ENCODE data around the gene TFB1M.

The TFB1M gene

DNA sequence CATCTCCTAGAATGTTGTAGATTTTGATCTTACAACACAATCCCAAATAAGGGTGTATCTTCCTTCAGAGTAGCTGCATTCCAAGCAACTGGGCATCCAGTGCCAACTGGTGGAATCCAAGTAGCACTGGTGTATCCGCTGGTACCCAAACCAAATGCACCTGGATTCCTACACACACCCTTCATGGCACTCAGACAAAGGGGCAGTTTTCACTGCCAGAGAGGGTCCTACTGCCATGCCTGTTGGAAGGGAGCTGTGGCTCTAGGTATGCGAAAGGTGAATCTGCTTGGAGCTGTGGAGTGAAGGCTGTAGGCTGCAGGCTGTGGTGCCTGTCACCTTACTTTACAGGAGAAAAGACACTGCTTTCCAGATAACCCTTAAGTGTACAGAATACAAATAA is 67.5 kb downstream of the TFB1M start:
- peaks cover 0 to 4% (median 0%) of the 10 kb centered on the region in 5 donors for H3K36me3 ChIP-seq (ENCODE audit: control insufficient read depth in 5 of 5, insufficient read depth in 5 of 5, low read length in 5 of 5)
- H3K9ac ChIP-seq (ENCODE audit: low read length in 5 of 5): no peak overlapping the region
- peaks cover 0 to 3% (median 0%) of the 10 kb centered on the region in 5 donors for H3K27me3 ChIP-seq (ENCODE audit: control insufficient read depth in 5 of 5, insufficient read depth in 4 of 5, low read length in 5 of 5)
- peaks cover 0 to 5% (median 0%) of the 10 kb centered on the region in 5 donors for H3K4me1 ChIP-seq (ENCODE audit: control insufficient read depth in 5 of 5, insufficient read depth in 5 of 5, low read length in 5 of 5)
- H3K9me3 ChIP-seq (ENCODE audit: control insufficient read depth in 5 of 5, low read length in 5 of 5): no peaks in the 10 kb centered on the region
- no peak overlapping the region for H3K27ac ChIP-seq (ENCODE audit: low read depth, low read length)
- H3K4me3 ChIP-seq (ENCODE audit: low read depth in 1 of 5, low read length in 5 of 5): no peak overlapping the region

DNA sequence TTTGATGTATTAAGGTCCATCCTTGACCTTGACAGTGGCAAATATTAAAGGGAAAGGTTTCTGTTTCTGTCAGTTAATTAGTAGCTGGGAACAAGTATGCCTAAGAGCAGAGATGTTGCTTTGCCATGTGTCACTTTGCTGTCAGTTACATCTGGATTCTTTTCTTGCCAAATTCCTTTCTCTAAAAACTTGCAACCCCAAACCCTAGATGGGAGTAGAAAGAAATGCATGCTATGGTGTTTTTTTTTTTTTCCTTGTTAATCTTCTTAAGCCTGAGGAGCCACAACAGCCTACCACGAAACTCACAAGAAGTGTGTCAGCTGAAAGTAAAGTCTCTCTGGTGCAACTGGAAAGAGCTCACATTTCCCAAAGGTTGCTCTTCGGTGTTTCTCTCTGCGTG is 68.5 kb downstream of the TFB1M start:
- Histone ChIP-seq H3K4me3 (ENCODE audit: low read depth in 1 of 5, low read length in 5 of 5) (no peak overlapping the region), H3K36me3 (ENCODE audit: control insufficient read depth in 5 of 5, insufficient read depth in 5 of 5, low read length in 5 of 5) (peaks cover 0 to 4% (median 0%) of the 10 kb centered on the region in 5 donors), H3K9me3 (ENCODE audit: control insufficient read depth in 5 of 5, low read length in 5 of 5) (no peaks in the 10 kb centered on the region), H3K27me3 (ENCODE audit: control insufficient read depth in 5 of 5, insufficient read depth in 4 of 5, low read length in 5 of 5) (peaks cover 0 to 3% (median 0%) of the 10 kb centered on the region in 5 donors), H3K27ac (ENCODE audit: low read depth, low read length) (no peak overlapping the region), H3K4me1 (ENCODE audit: control insufficient read depth in 5 of 5, insufficient read depth in 5 of 5, low read length in 5 of 5) (peaks cover 0 to 5% (median 0%) of the 10 kb centered on the region in 5 donors), H3K9ac (ENCODE audit: low read length in 5 of 5) (no peak overlapping the region)

DNA sequence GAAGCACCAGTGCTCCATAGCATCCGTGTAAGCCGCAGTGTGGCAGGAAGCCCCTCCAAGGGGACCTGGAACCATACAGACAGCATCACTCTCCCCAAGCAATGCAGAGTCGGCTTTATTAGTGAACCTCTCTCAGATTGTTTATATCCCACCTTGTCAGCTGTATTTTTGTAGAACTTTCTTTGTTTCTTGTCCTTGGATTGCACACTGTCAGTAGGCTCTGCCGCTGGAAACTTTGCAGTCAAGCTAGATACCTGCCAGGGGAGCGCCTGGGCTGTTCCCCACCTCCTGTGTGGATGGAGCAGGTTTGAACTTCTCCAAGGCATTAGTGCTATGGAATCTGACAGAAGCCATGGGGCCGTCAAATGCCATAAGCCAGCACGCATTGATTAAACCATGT is 69.1 kb downstream of the TFB1M start:
- no peak overlapping the region for H3K4me3 ChIP-seq (ENCODE audit: low read depth in 1 of 5, low read length in 5 of 5)
- no peak overlapping the region for H3K27ac ChIP-seq (ENCODE audit: low read depth, low read length)
- no peak overlapping the region for H3K9ac ChIP-seq (ENCODE audit: low read length in 5 of 5)
- peaks cover 0 to 3% (median 0%) of the 10 kb centered on the region in 5 donors for H3K27me3 ChIP-seq (ENCODE audit: control insufficient read depth in 5 of 5, insufficient read depth in 4 of 5, low read length in 5 of 5)
- H3K4me1 ChIP-seq (ENCODE audit: control insufficient read depth in 5 of 5, insufficient read depth in 5 of 5, low read length in 5 of 5): peaks cover 0 to 5% (median 0%) of the 10 kb centered on the region in 5 donors
- H3K36me3 ChIP-seq (ENCODE audit: control insufficient read depth in 5 of 5, insufficient read depth in 5 of 5, low read length in 5 of 5): no peaks in the 10 kb centered on the region
- no peaks in the 10 kb centered on the region for H3K9me3 ChIP-seq (ENCODE audit: control insufficient read depth in 5 of 5, low read length in 5 of 5)

DNA sequence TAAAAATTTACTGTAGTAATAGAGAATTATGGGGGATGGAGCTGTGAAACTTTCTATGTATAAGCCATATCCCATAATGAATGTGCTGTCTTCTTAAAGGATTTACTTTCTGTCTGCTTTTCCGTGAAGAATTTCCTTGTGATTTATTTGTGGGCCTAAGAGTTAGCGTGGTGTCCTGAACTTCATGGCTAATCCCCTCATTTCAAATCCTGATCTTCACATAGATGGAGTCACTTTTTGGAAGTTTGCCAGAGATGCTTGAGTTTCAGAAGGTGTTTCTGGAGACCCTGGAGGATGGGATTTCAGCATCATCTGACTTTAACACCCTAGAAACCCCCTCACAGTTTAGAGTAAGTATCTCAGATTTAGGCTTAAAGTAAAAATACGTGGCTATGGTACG is 69.8 kb downstream of the TFB1M start:
- H3K4me3 ChIP-seq (ENCODE audit: low read depth in 1 of 5, low read length in 5 of 5): no peak overlapping the region
- H3K9me3 ChIP-seq (ENCODE audit: control insufficient read depth in 5 of 5, low read length in 5 of 5): no peaks in the 10 kb centered on the region
- no peak overlapping the region for H3K27ac ChIP-seq (ENCODE audit: low read depth, low read length)
- H3K36me3 ChIP-seq (ENCODE audit: control insufficient read depth in 5 of 5, insufficient read depth in 5 of 5, low read length in 5 of 5): no peaks in the 10 kb centered on the region
- H3K4me1 ChIP-seq (ENCODE audit: control insufficient read depth in 5 of 5, insufficient read depth in 5 of 5, low read length in 5 of 5): peaks cover 0 to 5% (median 0%) of the 10 kb centered on the region in 5 donors
- peaks cover 0 to 3% (median 0%) of the 10 kb centered on the region in 5 donors for H3K27me3 ChIP-seq (ENCODE audit: control insufficient read depth in 5 of 5, insufficient read depth in 4 of 5, low read length in 5 of 5)
- H3K9ac ChIP-seq (ENCODE audit: low read length in 5 of 5): no peak overlapping the region

DNA sequence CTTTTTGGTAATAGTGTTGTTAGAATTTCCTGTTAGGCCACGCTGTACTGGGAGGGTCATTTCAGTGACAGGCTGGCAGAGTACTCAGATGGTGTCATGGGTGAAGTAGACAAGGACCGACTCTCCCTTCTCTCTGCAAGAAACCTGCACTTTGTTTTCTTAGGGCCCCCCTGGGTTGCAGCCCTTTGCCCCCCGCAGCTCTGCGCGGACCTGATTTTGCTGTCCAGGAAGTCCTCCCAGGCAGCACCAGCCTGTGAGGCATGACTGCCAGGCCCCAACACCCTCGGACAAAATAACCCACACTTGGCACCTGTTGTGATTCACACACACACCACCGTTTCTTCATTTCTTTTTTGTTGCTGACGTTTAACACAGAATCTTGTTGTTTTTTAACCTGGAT is 72.3 kb downstream of the TFB1M start:
- H3K4me3 ChIP-seq (ENCODE audit: low read depth in 1 of 5, low read length in 5 of 5): no peak overlapping the region
- peaks cover 0 to 3% (median 0%) of the 10 kb centered on the region in 5 donors for H3K27me3 ChIP-seq (ENCODE audit: control insufficient read depth in 5 of 5, insufficient read depth in 4 of 5, low read length in 5 of 5)
- no peaks in the 10 kb centered on the region for H3K36me3 ChIP-seq (ENCODE audit: control insufficient read depth in 5 of 5, insufficient read depth in 5 of 5, low read length in 5 of 5)
- H3K9ac ChIP-seq (ENCODE audit: low read length in 5 of 5): no peak overlapping the region
- no peaks in the 10 kb centered on the region for H3K4me1 ChIP-seq (ENCODE audit: control insufficient read depth in 5 of 5, insufficient read depth in 5 of 5, low read length in 5 of 5)
- peaks cover 0 to 3% (median 0%) of the 10 kb centered on the region in 5 donors for H3K9me3 ChIP-seq (ENCODE audit: control insufficient read depth in 5 of 5, low read length in 5 of 5)
- H3K27ac ChIP-seq (ENCODE audit: low read depth, low read length): no peak overlapping the region

DNA sequence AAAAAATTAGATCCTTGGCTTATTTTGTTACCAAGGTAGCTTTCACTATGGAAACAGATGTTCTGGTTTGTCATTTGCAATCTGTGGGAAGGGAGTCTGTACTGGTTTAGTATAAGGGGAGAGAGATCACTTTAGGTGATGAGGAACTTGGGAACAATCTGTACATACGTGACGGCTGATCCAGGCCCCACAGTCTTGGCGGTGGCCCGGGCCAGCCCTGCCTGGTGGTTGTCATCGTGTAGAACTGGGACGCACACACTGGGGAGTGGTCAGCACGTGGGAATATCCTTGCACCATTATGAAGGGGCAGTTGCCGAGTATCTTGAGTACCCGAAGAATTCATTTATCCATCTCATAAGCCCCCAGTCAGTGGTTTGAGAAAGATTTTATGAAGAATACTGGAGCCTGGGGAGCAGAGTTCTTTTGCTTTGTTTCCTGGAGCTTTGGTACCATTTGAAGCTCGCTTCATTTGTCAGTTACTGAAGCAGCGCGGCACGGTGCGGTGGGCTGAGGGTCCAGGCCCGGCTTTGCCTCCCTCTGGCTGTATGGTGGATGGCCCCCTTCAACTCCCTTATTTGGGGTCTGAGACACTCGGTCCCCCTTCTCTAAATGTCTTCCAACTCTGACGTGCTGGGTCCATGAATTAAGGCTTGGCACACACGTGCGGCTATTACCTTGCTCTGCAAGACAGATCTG is 73.2 kb downstream of the TFB1M start:
- Histone ChIP-seq H3K9ac (ENCODE audit: low read length in 5 of 5) (no peak overlapping the region), H3K9me3 (ENCODE audit: control insufficient read depth in 5 of 5, low read length in 5 of 5) (peaks cover 0 to 3% (median 0%) of the 10 kb centered on the region in 5 donors), H3K4me1 (ENCODE audit: control insufficient read depth in 5 of 5, insufficient read depth in 5 of 5, low read length in 5 of 5) (no peaks in the 10 kb centered on the region), H3K27me3 (ENCODE audit: control insufficient read depth in 5 of 5, insufficient read depth in 4 of 5, low read length in 5 of 5) (peaks cover 0 to 3% (median 0%) of the 10 kb centered on the region in 5 donors), H3K36me3 (ENCODE audit: control insufficient read depth in 5 of 5, insufficient read depth in 5 of 5, low read length in 5 of 5) (no peaks in the 10 kb centered on the region), H3K4me3 (ENCODE audit: low read depth in 1 of 5, low read length in 5 of 5) (no peak overlapping the region), H3K27ac (ENCODE audit: low read depth, low read length) (no peak overlapping the region)

DNA sequence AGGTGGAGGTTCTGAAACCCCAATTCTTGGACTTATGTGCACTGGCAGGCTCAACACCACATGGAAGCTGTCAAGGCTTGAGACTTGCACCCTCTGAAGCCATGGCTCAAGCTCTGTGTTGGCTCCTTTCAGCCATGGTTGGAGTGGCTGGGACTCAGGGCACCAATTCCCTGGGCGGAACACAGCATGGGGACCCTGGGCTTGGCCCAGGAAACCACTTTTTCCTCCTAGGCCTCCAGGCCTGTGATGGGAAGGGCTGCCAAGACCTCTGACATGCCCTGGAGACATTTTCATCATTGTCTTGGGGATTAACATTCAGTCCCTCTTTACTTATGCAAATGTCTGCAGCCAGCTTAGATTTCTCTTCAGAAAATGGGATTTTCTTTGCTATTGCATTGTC is 76.7 kb downstream of the TFB1M start:
- H3K36me3 ChIP-seq (ENCODE audit: control insufficient read depth in 5 of 5, insufficient read depth in 5 of 5, low read length in 5 of 5): no peaks in the 10 kb centered on the region
- peaks cover 0 to 3% (median 0%) of the 10 kb centered on the region in 5 donors for H3K9me3 ChIP-seq (ENCODE audit: control insufficient read depth in 5 of 5, low read length in 5 of 5)
- H3K4me1 ChIP-seq (ENCODE audit: control insufficient read depth in 5 of 5, insufficient read depth in 5 of 5, low read length in 5 of 5): no peaks in the 10 kb centered on the region
- H3K27ac ChIP-seq (ENCODE audit: low read depth, low read length): no peak overlapping the region
- peaks cover 0 to 3% (median 0%) of the 10 kb centered on the region in 5 donors for H3K27me3 ChIP-seq (ENCODE audit: control insufficient read depth in 5 of 5, insufficient read depth in 4 of 5, low read length in 5 of 5)
- no peak overlapping the region for H3K9ac ChIP-seq (ENCODE audit: low read length in 5 of 5)
- no peak overlapping the region for H3K4me3 ChIP-seq (ENCODE audit: low read depth in 1 of 5, low read length in 5 of 5)

DNA sequence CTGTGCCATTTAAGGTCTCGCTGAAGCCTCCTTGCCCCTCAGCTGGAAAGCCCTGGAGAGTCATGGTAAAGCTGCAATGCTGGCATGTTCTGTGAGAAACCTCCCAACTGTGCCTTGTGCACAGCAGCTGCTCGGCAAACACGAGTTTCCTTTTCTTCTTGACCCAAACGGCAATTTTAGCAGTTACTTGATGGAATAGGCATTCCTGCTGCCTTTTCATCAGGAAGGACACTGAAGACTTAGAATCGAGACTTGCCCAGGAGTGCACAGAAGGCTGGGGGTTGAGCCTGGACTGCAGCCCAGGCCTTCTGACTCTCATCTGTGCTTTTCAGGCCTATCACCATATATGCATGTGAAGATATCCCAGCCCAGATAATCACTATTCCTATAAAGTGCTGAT is 79.2 kb downstream of the TFB1M start:
- no peak overlapping the region for H3K27ac ChIP-seq (ENCODE audit: low read depth, low read length)

DNA sequence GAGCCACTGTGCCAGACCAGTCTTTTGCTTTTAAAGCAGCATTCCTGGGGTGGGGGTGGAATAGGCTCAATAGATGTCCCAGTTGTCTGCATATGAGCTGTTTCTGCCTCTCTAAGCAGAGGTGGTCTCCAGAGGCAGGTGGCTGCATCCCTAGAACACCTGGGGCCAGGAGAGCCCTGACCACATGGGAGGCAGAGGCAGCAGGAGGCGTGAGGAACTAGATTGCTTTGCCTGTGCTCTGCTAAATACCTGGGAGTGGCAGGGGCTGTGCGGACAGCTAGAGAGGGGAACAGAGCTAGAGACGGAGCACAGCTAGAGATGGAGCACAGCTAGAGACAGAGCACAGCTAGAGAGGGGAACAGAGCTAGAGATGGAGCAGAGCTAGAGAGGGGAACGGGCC is 79.6 kb downstream of the TFB1M start:
- H3K9ac ChIP-seq (ENCODE audit: low read length in 5 of 5): no peak overlapping the region
- H3K4me1 ChIP-seq (ENCODE audit: control insufficient read depth in 5 of 5, insufficient read depth in 5 of 5, low read length in 5 of 5): no peaks in the 10 kb centered on the region
- H3K27ac ChIP-seq (ENCODE audit: low read depth, low read length): no peak overlapping the region

More for the DNA sequence above, 79.2 kb downstream of the TFB1M start:
- Histone ChIP-seq H3K9me3 (ENCODE audit: control insufficient read depth in 5 of 5, low read length in 5 of 5) (peaks cover 0 to 3% (median 0%) of the 10 kb centered on the region in 5 donors), H3K4me3 (ENCODE audit: low read depth in 1 of 5, low read length in 5 of 5) (no peak overlapping the region), H3K9ac (ENCODE audit: low read length in 5 of 5) (no peak overlapping the region), H3K4me1 (ENCODE audit: control insufficient read depth in 5 of 5, insufficient read depth in 5 of 5, low read length in 5 of 5) (no peaks in the 10 kb centered on the region), H3K36me3 (ENCODE audit: control insufficient read depth in 5 of 5, insufficient read depth in 5 of 5, low read length in 5 of 5) (no peaks in the 10 kb centered on the region), H3K27me3 (ENCODE audit: control insufficient read depth in 5 of 5, insufficient read depth in 4 of 5, low read length in 5 of 5) (peaks cover 0 to 3% (median 0%) of the 10 kb centered on the region in 5 donors)

DNA sequence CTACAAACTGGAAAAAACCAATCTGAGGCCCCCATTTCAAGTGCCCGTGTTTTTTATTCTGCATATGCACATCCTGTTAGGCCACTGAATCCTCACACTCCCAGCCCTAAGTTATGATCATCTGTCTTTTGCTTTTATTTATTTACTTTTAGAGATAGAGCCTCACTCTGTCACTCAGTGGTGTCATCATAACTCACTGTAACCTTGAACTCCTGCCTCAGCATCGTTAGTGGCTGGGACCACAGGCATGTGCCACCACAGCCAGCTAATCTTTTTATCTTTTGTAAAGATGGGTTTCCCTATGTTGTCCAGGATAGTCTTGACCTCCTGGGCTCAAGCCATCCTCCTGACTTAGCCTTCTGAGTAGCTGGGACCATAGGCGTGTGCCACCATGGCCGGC is 80.1 kb downstream of the TFB1M start:
- Histone ChIP-seq H3K9ac (ENCODE audit: low read length in 5 of 5) (no peak overlapping the region), H3K27me3 (ENCODE audit: control insufficient read depth in 5 of 5, insufficient read depth in 4 of 5, low read length in 5 of 5) (no peaks in the 10 kb centered on the region), H3K36me3 (ENCODE audit: control insufficient read depth in 5 of 5, insufficient read depth in 5 of 5, low read length in 5 of 5) (no peaks in the 10 kb centered on the region), H3K27ac (ENCODE audit: low read depth, low read length) (no peak overlapping the region), H3K4me3 (ENCODE audit: low read depth in 1 of 5, low read length in 5 of 5) (no peak overlapping the region), H3K4me1 (ENCODE audit: control insufficient read depth in 5 of 5, insufficient read depth in 5 of 5, low read length in 5 of 5) (no peaks in the 10 kb centered on the region), H3K9me3 (ENCODE audit: control insufficient read depth in 5 of 5, low read length in 5 of 5) (peaks cover 0 to 3% (median 0%) of the 10 kb centered on the region in 5 donors)

More for the DNA sequence above, 79.6 kb downstream of the TFB1M start:
- no peak overlapping the region for H3K4me3 ChIP-seq (ENCODE audit: low read depth in 1 of 5, low read length in 5 of 5)
- no peaks in the 10 kb centered on the region for H3K36me3 ChIP-seq (ENCODE audit: control insufficient read depth in 5 of 5, insufficient read depth in 5 of 5, low read length in 5 of 5)
- H3K27me3 ChIP-seq (ENCODE audit: control insufficient read depth in 5 of 5, insufficient read depth in 4 of 5, low read length in 5 of 5): peaks cover 0 to 3% (median 0%) of the 10 kb centered on the region in 5 donors
- H3K9me3 ChIP-seq (ENCODE audit: control insufficient read depth in 5 of 5, low read length in 5 of 5): peaks cover 0 to 3% (median 0%) of the 10 kb centered on the region in 5 donors
